ENCODE results near the gene CCER1.

- TF ChIP-seq, protein P1, sequence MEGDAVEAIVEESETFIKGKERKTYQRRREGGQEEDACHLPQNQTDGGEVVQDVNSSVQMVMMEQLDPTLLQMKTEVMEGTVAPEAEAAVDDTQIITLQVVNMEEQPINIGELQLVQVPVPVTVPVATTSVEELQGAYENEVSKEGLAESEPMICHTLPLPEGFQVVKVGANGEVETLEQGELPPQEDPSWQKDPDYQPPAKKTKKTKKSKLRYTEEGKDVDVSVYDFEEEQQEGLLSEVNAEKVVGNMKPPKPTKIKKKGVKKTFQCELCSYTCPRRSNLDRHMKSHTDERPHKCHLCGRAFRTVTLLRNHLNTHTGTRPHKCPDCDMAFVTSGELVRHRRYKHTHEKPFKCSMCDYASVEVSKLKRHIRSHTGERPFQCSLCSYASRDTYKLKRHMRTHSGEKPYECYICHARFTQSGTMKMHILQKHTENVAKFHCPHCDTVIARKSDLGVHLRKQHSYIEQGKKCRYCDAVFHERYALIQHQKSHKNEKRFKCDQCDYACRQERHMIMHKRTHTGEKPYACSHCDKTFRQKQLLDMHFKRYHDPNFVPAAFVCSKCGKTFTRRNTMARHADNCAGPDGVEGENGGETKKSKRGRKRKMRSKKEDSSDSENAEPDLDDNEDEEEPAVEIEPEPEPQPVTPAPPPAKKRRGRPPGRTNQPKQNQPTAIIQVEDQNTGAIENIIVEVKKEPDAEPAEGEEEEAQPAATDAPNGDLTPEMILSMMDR (IDR thresholded peaks at IDR 0.05; ENCODE audit: low read depth, low read length) = no peak
- TF ChIP-seq EZH2phosphoT487 (IDR thresholded peaks at IDR 0.05; ENCODE audit: low read depth) = no peak
Measured at GRCh38 chr12:90964616-90965015, 9.6 kb upstream of the CCER1 start.
